Stimulated activated CD4-positive, alpha-beta T cell treated with anti-CD3 and anti-CD28 coated beads, Interleukin-2, amount 100 ng/mL, for 48 hours (primary cell): Measurements from ENCODE around the gene TSPAN5.
"Not testable (repeated sequence)": the region's sequence is repeated elsewhere in the genome, so short reads cannot be mapped to it uniquely, and the experiment has no call there.

Experiments used
- DNase-seq, 2 donors: peaks; one replicate each; pipeline ENCODE4 v3.0.0-alpha.2; 2020

The TSPAN5 gene

DNA sequence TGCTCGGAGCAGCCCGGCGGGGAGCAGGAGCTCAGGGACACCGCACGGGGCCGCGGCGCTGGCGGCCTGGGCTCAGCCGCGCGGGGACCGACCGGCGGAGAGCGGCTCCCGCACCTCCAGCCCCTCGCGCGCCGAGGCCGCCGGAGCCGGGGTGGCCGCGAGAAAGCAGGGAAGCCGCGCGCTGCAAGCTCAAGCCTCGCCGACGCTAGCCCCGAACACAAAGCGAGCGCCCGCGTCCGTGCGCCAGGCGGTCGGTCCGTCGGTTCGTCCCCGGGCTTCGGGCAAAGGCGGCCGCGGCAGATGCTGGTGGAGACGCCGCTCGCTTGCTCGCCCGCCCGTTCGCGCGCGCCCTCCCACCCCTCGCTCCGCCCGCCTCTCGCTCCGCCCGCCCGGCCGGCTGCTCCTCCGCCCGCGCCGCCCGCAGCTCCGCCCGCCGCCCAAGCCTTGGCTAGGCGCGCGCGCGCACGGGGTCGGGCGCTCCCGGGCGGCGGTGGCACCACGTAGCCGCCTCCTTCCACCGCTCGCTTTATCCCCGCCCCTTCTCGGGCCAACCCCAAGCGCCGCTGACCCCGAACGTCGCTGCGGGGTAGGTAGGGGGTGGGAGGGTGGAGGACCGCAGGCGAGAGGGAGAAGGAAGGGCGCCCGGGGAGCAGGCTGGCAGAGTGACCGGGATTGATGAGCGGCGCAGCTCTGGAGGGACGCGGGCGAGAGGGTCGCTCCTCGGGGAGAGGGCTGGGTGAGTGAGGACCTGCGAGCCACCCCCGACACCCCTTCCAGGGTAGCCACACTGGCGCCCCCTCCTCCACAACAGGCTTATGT, at the start of gene TSPAN5:
TSS of gene TSPAN5 (minus strand) at position 325 of the 819 bp plus-strand sequence.
- DNase-seq = peak; percentile 78 to 82

GRCh38 chr4:98706935-98707334, 48.5 kb upstream of the TSPAN5 start:
- no peak for DNase-seq

- DNase-seq = no peak
Measured at GRCh38 chr4:98706200-98706813, 47.9 kb upstream of the TSPAN5 start.

DNA sequence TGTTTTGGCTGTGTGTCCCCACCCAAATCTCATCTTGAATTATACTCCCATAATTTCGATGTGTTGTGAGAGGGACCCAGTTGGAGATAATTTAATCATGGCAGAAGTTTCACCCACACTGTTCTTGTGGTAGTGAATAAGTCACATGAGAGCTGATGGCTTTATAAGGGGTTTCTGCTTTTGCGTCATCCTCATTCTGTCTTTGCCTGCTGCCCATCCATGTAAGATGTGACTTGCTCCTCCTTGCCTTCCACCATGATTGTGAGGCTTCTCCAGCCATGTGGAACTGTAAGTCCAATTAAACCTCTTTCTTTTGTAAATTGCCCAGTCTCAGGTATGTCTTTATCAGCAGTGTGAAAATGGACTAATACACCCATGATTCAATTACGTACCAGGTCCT, 47.2 kb upstream of the TSPAN5 start:
- not testable (repeated sequence) for DNase-seq

- DNase-seq = no peak
Measured at GRCh38 chr4:98700656-98701055, 42.2 kb upstream of the TSPAN5 start.

DNA sequence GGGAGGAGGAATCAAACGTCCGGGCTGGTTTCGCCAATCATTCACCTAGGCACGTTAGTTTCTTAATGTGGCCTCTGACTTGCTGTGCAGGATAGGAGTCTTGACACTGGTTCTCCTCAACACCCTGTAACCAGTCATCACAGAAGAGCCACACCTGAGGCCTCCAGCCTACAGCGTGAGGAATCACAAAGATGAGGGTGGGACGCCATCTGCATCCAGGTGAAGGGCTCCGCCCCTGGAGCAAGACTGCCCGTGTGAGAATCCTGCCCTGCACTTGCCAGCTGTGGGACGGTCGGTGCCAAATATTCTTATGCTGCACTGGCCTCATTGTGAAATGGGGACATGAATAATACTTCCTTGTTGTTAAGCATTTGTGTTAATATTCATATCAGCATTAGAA, 35.7 kb upstream of the TSPAN5 start:
- no peak for DNase-seq

- no peak for DNase-seq
Measured at GRCh38 chr4:98692411-98692810, 34.0 kb upstream of the TSPAN5 start.

DNA sequence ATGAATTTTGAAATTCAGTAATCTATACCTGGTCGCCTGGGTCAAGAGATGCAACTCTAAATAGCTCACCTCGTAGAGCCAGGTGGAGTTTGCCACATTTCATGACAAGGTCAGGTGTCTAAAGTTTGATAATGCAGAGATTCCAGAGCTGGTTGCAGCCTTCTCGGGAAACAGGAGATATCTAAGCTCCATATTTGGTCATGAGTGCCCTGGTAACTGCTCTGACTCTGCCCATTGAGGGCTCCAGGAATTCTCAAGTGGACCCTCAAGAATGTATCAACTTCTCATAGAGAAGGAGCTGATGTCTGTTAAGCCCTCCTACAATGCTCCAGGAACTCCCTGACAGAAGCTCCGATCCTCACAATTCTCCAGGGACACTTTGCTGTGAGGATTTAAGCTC, 33.2 kb upstream of the TSPAN5 start:
- no peak for DNase-seq

GRCh38 chr4:98689507-98690174, 31.2 kb upstream of the TSPAN5 start:
- no peak for DNase-seq

GRCh38 chr4:98688411-98689290, 30.2 kb upstream of the TSPAN5 start:
- DNase-seq = no peak

GRCh38 chr4:98687876-98688275, 29.5 kb upstream of the TSPAN5 start:
- no peak for DNase-seq

- DNase-seq = no peak
Measured at GRCh38 chr4:98686847-98687246, 28.4 kb upstream of the TSPAN5 start.

DNA sequence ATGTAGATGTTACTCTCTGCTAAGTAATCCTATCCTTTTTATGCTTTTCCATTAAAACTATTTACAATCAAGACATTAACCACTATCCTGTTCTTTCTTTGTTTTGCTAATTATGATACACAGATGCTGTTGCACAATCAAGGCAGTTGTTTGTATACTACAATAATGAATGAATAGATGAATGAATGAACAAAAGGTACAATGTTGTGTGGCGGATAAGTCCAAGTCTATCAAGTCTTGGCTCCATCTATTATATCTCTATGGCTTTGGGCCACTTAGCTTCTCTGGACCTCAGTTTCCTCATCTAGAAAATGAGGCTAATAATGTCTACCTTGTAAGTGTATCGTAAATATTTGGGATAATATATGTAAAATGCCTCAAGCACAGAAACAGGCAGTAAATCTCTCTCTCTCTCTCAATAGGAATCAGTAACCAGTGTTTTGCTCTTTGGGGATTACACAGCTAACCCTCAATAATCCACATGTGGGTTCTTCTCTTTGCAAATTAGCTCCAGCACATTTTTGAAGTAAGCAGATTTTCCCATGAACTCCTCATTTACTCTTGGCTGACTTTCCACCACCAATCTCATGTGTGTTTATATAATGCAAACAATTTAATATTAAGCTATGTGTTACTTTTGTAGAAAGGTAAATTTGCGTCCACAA, 27.8 kb upstream of the TSPAN5 start:
- DNase-seq = no peak

GRCh38 chr4:98685225-98686042, 27.0 kb upstream of the TSPAN5 start:
- no peak for DNase-seq

- DNase-seq = no peak
Measured at GRCh38 chr4:98682719-98683118, 24.3 kb upstream of the TSPAN5 start.

GRCh38 chr4:98680806-98681205, 22.4 kb upstream of the TSPAN5 start:
- no peak for DNase-seq

- DNase-seq = no peak
Measured at GRCh38 chr4:98679738-98680137, 21.3 kb upstream of the TSPAN5 start.

DNA sequence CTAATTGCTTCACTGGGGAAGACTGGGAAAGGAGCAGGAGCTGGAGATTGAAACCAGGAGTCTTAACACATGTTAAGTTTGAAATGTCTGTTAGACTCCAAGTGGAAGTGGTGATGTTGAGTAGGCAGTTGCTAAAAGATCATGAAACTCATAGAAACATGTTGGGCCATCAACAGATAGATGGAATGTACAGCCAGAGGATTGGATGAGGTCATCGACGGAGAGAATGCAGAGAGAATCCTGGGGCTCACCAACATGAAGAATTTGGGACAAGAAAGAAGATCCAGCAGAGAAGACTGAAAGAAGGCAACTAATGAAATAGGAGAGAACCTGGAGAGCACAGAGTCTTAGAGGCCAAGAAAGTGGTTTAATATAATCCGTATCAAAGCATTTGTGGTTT, 19.4 kb upstream of the TSPAN5 start:
- no peak for DNase-seq

DNA sequence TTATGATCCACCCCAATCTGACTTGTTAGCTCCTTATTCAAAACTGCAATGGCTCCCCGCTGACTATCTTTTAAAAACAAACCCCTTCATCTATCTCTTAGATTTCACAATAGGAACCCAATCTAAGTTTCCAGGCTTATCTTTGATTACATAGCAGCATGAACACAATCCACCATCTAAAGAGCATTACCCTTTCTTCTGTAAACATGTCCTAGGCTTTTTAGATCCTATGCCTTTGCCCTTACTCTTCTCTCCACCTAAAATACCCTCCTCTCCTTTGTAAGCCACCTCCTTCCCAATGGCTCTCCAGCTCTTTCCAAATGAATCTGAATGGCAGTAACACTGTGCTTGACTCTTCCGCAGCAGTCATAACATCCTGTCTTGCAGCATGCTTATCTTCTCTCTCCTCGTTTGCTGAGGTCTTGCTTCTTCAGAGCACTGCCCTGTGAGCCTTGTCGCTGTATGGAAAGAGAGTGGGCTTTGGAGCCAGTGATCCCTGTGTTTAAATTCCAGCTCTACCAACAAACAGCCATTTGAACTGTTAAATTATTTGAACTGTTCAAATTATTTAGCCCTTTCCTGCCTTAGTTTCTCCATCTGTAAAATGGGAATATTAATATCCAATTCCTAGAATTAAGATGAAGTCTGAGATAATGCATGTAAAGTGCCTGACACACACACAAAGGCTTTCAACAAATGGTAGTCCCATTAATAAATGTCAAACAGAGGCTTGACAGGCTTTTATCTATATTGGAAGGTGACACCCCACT, 16.2 kb upstream of the TSPAN5 start:
- no peak for DNase-seq

DNA sequence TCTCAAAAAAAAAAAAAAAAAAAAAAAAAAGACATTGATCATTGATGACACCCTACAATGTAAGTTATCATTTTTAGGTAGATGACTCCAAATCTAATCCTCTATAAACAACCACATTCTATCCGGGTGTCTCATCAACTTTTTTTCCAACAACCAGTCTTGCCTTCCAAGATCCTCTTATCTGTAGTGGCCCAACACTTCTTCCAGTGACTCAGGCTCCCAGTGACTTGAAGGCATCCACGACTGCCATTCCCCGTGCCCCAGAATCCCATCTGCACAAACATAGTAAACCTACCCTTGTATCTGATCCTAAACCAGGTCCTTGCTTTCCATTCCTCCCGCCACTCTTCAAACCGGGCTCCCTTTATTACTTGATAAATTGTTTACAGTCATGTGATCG, 15.6 kb upstream of the TSPAN5 start:
- no peak for DNase-seq

DNA sequence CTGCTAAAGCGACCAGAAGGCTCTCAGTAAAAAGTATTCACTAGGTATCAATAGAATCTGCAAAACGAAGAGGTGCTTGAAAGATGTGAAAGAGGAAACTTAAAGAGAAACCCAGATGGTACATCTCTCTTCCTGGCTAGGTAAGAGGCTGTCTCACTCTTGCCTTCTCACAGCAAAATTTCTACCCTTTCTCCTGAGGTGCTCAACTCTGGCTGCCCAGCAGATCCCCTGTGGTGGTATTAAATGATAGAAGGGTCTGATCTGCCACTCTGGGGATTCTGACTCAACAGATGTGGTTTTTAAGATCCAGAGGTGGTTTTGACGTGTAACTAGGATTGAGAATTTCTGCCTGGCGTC, 14.9 kb upstream of the TSPAN5 start:
- DNase-seq = no peak
